ENCODE data around the gene CDIP1.

The CDIP1 gene

DNA sequence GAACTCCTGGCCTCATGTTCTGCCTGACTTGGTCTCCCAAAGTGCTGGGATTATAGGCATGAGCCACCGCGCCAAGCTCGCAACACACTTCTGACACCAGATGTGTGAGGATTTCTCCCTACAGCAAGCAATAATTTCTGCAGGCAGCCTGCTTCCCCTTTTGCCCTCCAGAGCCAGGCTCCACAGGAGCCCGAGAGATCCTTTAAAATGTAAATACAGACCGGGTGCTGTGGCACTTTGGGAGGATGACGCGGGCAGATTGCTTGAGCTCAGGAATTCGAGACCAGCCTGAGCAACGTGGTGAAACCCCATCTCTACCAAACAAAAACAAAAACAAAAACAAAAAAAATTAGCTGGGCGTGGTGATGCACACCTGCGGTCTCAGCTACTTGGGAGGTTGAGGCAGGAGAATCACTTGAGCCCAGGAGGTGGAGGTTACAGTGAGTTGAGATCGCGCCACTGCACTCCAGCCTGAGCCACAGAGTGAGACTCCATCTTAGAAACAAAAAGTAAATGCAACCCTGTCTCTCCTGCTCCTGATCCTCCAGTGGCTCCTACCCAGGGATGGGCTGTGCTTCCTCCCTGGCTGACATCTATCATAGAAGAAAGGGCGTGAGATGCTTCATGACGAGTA lies 32.2 kb upstream of the CDIP1 start:
- peak; percentile 9 for FAIRE-seq
- TF ChIP-seq TAF1 (IDR thresholded peaks at IDR 0.05; ENCODE audit: low read depth, low read length) (no peak), SPI1 (IDR thresholded peaks at IDR 0.05; ENCODE audit: low read depth, low read length) (no peak), POU2F2 (IDR thresholded peaks at IDR 0.05; ENCODE audit: low read depth, low read length) (no peak), POLR2AphosphoS5 (IDR thresholded peaks at IDR 0.05; ENCODE audit: low read depth, low read length) (no peak), PAX5 (IDR thresholded peaks at IDR 0.05; ENCODE audit: insufficient read depth, low read length, severe bottlenecking) (no peak), POLR2A (IDR thresholded peaks at IDR 0.05; ENCODE audit: low read depth, low read length) (no peak)
- DNase-seq (ENCODE audit: insufficient read length, low spot score): no peak

DNA sequence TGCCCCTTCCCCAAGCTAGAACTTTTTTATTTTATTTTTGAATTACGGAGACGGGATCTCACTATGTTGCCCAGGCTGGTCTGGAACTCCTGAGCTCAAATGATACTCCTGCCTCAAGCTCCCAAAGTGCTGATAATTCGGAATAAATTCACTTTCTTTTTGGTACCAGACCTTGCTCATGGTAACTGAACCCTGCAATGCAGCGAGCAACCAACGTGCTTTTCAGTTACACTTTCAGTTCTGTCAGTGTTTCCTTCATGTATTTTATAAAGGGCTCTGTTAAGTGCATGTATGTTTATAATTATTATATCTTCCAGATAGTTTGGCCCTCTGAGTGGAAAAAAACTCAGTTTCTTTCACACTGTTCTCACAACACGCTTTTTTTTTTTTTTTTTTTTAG lies 31.5 kb upstream of the CDIP1 start:
- FAIRE-seq: no peak
- TF ChIP-seq PAX5 (IDR thresholded peaks at IDR 0.05; ENCODE audit: insufficient read depth, low read length, severe bottlenecking): no peak
- TF ChIP-seq POLR2A (IDR thresholded peaks at IDR 0.05; ENCODE audit: low read depth, low read length): no peak
- TF ChIP-seq POLR2AphosphoS5 (IDR thresholded peaks at IDR 0.05; ENCODE audit: low read depth, low read length): no peak
- no peak for TF ChIP-seq POU2F2 (IDR thresholded peaks at IDR 0.05; ENCODE audit: low read depth, low read length)
- TF ChIP-seq SPI1 (IDR thresholded peaks at IDR 0.05; ENCODE audit: low read depth, low read length): no peak

DNA sequence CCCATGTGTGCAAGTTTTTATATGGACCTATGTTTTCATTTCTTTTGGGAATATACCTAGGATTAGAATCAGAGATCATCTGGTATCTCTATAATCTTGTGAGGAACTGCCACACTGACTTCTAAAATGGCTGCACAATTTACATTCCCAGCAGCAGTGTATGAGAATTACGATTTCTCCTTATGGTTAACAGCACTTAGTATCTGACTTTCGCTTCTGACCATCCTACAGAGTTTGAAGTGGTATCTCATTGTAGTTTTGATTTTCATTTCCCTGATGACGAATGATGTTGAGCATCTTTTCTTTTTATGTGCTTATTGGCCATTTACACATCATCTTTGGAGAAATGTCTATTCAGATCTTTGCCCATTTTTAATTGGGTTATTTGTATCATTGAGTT lies 27.6 kb upstream of the CDIP1 start:
- TF ChIP-seq SPI1 (IDR thresholded peaks at IDR 0.05; ENCODE audit: low read depth, low read length): 0 out of 2 replicates have a peak, but pooled peaks have one; percentile 10
- no peak for TF ChIP-seq POU2F2 (IDR thresholded peaks at IDR 0.05; ENCODE audit: low read depth, low read length)
- DNase-seq (ENCODE audit: insufficient read length, low spot score): no peak
- FAIRE-seq: no peak

More for the DNA sequence above, 31.5 kb upstream of the CDIP1 start:
- no peak for DNase-seq (ENCODE audit: insufficient read length, low spot score)

DNA sequence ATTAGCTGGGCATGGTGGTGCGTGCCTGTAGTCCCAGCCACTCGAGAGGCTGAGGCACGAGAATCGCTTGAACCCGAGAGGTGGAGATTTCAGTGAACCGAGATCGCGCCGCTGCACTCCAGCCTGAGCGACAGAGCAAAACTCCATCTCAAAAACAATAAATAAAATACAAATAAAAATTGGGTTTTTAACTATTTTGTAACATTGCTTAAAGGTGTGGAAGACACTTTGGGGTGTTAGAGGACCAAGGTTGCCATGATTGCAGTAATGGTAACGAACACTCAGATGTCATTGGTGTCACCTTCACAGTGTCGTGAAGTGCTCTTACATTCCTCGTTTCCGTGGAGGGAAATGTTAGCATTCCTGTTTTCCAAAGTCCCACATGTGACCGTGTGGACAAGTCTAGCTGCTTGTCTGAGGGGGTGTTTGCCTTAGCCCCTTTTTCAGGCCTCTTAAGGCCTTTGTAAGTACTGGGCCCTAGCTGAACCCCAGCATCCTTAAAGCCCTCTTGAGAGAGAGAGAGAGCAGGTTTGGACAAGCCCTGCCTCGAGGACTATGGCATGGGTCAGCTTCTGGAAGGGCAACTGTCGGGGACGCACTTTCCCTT lies 26.2 kb upstream of the CDIP1 start:
- FAIRE-seq (no peak), DNase-seq (ENCODE audit: insufficient read length, low spot score) (no peak)
- TF ChIP-seq POLR2AphosphoS5 (IDR thresholded peaks at IDR 0.05; ENCODE audit: low read depth, low read length) (no peak), PAX5 (IDR thresholded peaks at IDR 0.05; ENCODE audit: insufficient read depth, low read length, severe bottlenecking) (no peak), SPI1 (IDR thresholded peaks at IDR 0.05; ENCODE audit: low read depth, low read length) (no peak), POU2F2 (IDR thresholded peaks at IDR 0.05; ENCODE audit: low read depth, low read length) (no peak), POLR2A (IDR thresholded peaks at IDR 0.05; ENCODE audit: low read depth, low read length) (no peak), TAF1 (IDR thresholded peaks at IDR 0.05; ENCODE audit: low read depth, low read length) (no peak)

DNA sequence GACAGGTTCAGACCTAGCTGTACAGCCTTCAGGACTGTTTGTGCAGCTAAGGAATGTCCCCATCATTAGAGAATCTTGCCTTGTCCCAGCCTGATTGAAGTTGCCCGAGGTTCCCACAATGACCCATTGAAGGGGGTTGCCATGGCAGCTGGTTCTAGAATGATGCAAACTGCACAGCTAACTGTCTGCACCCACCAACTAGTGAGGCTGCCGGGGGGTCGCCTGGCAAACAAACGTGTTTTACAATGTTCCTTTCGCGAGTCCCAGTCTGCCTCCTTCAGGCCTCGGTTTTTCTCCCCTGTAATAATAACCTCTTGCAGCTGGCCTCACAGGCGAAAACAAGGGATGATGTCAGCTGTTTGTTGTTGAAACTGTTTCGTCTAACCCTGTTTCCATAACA lies 23.0 kb upstream of the CDIP1 start:
- FAIRE-seq (no peak), DNase-seq (ENCODE audit: insufficient read length, low spot score) (no peak)
- TF ChIP-seq PAX5 (IDR thresholded peaks at IDR 0.05; ENCODE audit: insufficient read depth, low read length, severe bottlenecking): no peak
- no peak for TF ChIP-seq POLR2AphosphoS5 (IDR thresholded peaks at IDR 0.05; ENCODE audit: low read depth, low read length)
- TF ChIP-seq POLR2A (IDR thresholded peaks at IDR 0.05; ENCODE audit: low read depth, low read length): no peak

DNA sequence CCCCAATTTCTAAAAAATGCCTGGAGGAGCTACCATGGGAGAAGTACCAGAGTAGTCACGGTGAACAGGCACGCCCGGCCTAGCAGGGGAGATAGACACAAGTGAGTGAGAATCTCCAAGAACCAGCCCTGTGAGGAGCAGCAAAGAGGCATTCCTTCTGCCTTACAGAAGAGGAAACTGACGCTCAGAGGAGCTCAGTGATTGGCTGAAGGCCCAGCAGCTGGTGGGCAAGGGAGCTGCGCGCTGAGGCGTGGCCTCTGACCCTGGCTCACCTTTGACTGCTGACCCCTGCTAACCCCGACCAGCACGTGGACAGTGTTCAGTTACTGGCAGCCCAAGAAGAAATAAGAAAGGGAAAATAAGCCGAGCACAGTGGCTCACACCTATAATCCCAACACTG lies 19.4 kb upstream of the CDIP1 start:
- FAIRE-seq (no peak), DNase-seq (ENCODE audit: insufficient read length, low spot score) (no peak)
- no peak for TF ChIP-seq POLR2AphosphoS5 (IDR thresholded peaks at IDR 0.05; ENCODE audit: low read depth, low read length)
- no peak for TF ChIP-seq TAF1 (IDR thresholded peaks at IDR 0.05; ENCODE audit: low read depth, low read length)
- TF ChIP-seq POLR2A (IDR thresholded peaks at IDR 0.05; ENCODE audit: low read depth, low read length): no peak
- TF ChIP-seq POU2F2 (IDR thresholded peaks at IDR 0.05; ENCODE audit: low read depth, low read length): no peak
- TF ChIP-seq SPI1 (IDR thresholded peaks at IDR 0.05; ENCODE audit: low read depth, low read length): no peak
- TF ChIP-seq PAX5 (IDR thresholded peaks at IDR 0.05; ENCODE audit: insufficient read depth, low read length, severe bottlenecking): no peak

DNA sequence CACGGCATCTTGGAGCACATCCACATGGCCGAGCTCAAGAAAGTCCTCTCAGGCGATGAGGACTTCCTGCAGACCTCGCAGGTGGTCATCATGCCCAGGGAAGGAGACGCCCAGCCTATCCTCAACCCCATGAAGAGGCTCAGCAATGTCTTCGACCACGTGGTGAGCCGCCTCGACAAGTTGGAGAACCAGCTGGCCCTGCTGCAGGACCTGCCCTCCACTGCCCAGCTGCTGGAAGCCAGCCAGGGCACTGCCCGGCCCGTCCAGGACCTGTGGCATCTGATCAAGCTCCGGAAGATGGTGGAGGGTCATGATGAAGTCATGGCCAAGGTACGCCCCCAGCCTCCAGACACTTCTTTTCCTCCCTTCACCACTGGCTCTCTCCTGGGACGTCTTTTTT lies 18.0 kb upstream of the CDIP1 start:
- no peak for FAIRE-seq
- no peak for TF ChIP-seq TAF1 (IDR thresholded peaks at IDR 0.05; ENCODE audit: low read depth, low read length)
- TF ChIP-seq POU2F2 (IDR thresholded peaks at IDR 0.05; ENCODE audit: low read depth, low read length): no peak
- no peak for DNase-seq (ENCODE audit: insufficient read length, low spot score)

DNA sequence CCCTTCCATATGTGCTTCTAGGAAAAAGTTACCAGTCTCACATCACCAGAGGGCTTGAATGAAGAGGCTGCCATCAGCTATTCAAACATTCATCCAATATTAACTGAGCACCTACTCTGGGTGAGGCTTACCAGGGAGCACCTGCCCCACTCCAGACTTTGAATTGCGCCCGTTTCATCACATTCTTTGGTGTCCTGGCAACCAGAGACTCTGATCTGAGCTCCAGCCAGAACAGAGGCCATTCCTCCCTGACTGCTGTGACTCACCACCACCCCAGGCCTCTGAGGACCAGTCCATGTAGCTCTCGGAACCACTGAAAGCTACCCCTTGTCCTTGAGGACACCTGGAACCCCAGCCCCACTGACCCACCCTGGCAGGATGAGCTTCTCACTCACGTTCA lies 17.5 kb upstream of the CDIP1 start, which contains the start of gene C16orf96:
Gene C16orf96 (plus strand): TSS at position 229 of the 400 bp plus-strand sequence. CDS start 150 bp downstream, at position 379.
- FAIRE-seq (no peak), DNase-seq (ENCODE audit: insufficient read length, low spot score) (no peak)
- TF ChIP-seq SPI1 (IDR thresholded peaks at IDR 0.05; ENCODE audit: low read depth, low read length) (no peak), POLR2AphosphoS5 (IDR thresholded peaks at IDR 0.05; ENCODE audit: low read depth, low read length) (no peak)

DNA sequence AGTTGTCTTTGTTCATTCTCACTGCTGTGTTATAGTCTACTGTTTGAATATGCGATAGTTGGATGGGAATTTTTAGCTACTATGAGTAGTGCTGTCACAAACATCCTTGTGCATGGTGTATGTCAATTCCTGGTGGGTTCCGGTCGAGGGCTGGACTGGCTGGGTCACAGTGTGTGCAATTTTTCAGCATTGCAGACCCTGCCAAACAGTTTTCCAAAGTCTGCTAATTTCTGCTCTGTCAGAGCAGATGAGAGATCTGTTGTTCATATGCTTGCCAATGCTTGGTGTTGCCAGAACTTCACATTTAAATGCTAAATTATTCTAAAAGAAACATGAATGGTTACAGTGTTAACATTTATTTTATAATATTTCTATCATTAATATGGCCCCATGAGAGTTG lies 14.0 kb upstream of the CDIP1 start:
- DNase-seq (ENCODE audit: insufficient read length, low spot score) (no peak), FAIRE-seq (no peak)
- TF ChIP-seq POU2F2 (IDR thresholded peaks at IDR 0.05; ENCODE audit: low read depth, low read length): no peak
- TF ChIP-seq TAF1 (IDR thresholded peaks at IDR 0.05; ENCODE audit: low read depth, low read length): no peak
- no peak for TF ChIP-seq SPI1 (IDR thresholded peaks at IDR 0.05; ENCODE audit: low read depth, low read length)
- no peak for TF ChIP-seq PAX5 (IDR thresholded peaks at IDR 0.05; ENCODE audit: insufficient read depth, low read length, severe bottlenecking)
- TF ChIP-seq POLR2AphosphoS5 (IDR thresholded peaks at IDR 0.05; ENCODE audit: low read depth, low read length): no peak
- TF ChIP-seq POLR2A (IDR thresholded peaks at IDR 0.05; ENCODE audit: low read depth, low read length): no peak

DNA sequence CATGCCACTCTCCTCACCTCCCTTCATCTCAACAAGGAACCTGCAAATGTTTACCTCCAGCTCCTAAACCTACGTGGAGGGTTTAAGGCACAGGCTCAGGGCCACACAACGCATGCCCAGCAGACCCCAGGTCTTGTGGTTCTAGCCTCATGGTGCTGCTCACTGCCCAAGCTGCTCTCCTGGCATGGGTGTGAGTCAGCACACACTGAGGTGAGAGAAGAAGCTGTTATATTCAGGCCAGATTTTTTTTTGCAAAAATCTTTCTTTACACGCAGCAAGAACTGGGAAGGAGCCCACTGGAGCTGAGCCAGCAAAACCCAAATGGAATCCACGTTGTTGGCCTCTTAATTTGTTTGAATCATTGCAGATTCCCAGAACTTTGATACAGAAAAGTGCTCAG lies 12.0 kb upstream of the CDIP1 start:
- FAIRE-seq (no peak), DNase-seq (ENCODE audit: insufficient read length, low spot score) (no peak)
- TF ChIP-seq POLR2AphosphoS5 (IDR thresholded peaks at IDR 0.05; ENCODE audit: low read depth, low read length): no peak
- TF ChIP-seq TAF1 (IDR thresholded peaks at IDR 0.05; ENCODE audit: low read depth, low read length): no peak
- TF ChIP-seq POLR2A (IDR thresholded peaks at IDR 0.05; ENCODE audit: low read depth, low read length): no peak
- no peak for TF ChIP-seq POU2F2 (IDR thresholded peaks at IDR 0.05; ENCODE audit: low read depth, low read length)
- no peak for TF ChIP-seq PAX5 (IDR thresholded peaks at IDR 0.05; ENCODE audit: insufficient read depth, low read length, severe bottlenecking)
- no peak for TF ChIP-seq SPI1 (IDR thresholded peaks at IDR 0.05; ENCODE audit: low read depth, low read length)

All from GM12891 (cell line).